Liver (tissue), 3 donors: ENCODE measurements around the gene TPX2.

Experiments
- ATF3 ChIP-seq: IDR thresholded peaks from 2 replicates; pipeline ENCODE4 v1.6.1; 2016; ENCODE audit warnings: antibody characterized with exemption
- CTCF ChIP-seq: fragments of 150-350 bp; IDR thresholded peaks from 2 replicates; pipeline ENCODE4 v1.5.1; 2017; ENCODE audit warnings: improper control_type of control experiment, low read depth, low read length; ENCODE audit not compliant: missing input control
- GABPA ChIP-seq, 2 donors: IDR thresholded peaks in 1 of 2; conservative IDR thresholded peaks in 1 of 2; 2 replicates each; pipeline ENCODE4 v1.6.1; 2016; ENCODE audit warnings: antibody characterized with exemption in 2 of 2, mild to moderate bottlenecking in 1 of 2, moderate library complexity in 1 of 2
- JUND ChIP-seq, 2 donors: IDR thresholded peaks; 2 replicates each; pipeline ENCODE4 v1.6.1; 2016; ENCODE audit warnings: antibody characterized with exemption in 2 of 2
- TF ChIP-seq, protein P1 (sequence below): IDR thresholded peaks from 2 replicates; pipeline ENCODE4 v1.6.1; 2016; ENCODE audit warnings: antibody characterized with exemption
- donor health status: healthy.
- donor health status: healthy.

DNA sequence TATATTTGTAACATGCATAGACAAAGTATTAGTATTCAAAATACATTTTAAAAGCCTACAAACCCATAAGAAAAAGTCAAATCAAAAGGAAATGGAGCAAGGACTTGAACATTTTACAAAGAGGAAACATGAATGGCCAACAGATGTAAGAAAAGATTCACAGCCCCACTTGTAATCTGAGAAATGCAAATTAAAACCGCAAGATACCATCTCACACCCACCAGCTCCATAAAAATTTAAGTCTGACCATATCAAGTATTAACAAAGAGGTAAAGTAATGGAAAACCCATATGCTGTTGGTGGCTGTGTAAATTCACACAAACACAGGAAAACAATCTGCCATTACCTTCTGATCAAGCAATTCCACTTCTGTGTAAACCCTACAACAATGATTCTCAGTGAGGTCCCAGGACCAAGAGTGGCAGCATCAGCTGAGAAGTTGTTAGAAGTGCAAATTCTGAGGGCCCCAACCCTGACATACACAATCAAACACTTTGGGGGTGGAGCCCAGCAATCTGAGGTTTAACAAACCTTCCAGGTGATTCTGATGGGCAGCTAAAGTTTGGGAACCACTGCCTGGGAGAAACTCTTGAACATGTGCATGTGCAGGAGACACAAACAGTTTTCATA is 47.3 kb upstream of the TPX2 start:
- TF ChIP-seq, protein P1, sequence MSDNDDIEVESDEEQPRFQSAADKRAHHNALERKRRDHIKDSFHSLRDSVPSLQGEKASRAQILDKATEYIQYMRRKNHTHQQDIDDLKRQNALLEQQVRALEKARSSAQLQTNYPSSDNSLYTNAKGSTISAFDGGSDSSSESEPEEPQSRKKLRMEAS = no peak
- TF ChIP-seq CTCF = no peak
- TF ChIP-seq GABPA (IDR thresholded peaks at IDR 0.05 in 1 of 2, conservative IDR thresholded peaks at IDR 0.05 in 1 of 2) = no peak
- no peak for TF ChIP-seq JUND (IDR thresholded peaks at IDR 0.05)
- TF ChIP-seq ATF3 = no peak
